GM12865 (cell line): ENCODE results near the gene COG2.
"Not testable (repeated sequence)": the region's sequence is repeated elsewhere in the genome, so short reads cannot be mapped to it uniquely, and the experiment has no call there.

Experiments
- DNase-seq: peaks from one replicate; pipeline ENCODE4 v3.0.0; 2010; ENCODE audit warnings: low read depth
- H3K4me3 ChIP-seq: 2 replicates; pipeline ENCODE4 v1.5.1; 2011; ENCODE audit warnings: mild to moderate bottlenecking, low read depth, low read length, control low read depth
- TF ChIP-seq, protein P1 (sequence below): IDR thresholded peaks from 2 replicates; pipeline ENCODE4 v1.5.1; 2011; ENCODE audit warnings: low read length, control low read depth, low read depth, inconsistent platforms; ENCODE audit not compliant: insufficient read depth; ENCODE audit errors: missing control alignments

Gene COG2

DNA sequence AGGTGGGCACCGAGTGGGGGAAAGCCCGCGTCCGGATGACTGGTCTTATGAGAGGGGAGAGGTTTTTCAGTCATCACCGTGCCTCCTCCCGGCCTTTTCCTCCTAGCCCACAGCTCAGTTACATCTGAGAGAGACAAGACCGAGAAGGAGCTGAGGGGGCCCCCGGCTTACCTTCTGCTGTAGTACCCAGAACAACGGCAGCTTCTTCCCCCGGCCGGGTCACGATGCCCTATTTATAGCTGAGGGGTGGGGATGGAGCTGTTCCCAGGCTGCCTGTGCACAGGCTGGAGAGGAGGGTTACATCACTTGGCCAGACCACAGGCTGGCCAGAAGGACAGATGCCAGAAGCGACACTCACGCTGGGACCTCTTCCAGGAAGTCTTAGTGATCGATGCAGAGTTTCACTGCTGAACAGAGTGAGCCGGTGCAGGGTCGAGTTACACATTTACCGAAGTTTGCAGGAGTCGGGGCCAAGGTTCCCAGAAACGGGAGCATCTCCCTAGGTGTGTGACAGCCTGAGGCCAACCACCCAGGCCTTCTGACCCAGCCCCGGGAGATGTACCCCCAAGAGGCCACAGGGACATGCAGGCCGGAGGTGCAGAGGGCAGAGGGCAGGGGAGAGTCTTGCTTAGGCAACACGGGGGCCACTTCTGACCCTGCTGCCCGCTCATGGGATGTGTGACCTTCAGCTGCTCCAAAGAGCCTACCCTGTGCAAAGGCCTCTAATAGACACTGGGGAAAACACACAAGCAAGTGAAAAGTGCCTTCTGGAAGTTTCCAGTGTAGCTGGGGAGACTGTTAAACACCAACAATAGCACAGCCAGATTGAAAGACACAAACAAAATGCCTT, 71.9 kb downstream of the COG2 start, which contains the start of gene AGT:
Gene AGT (minus strand): TSS at position 208 of the 850 bp plus-strand sequence. CDS start 3,299 bp downstream, outside the sequence.
- TF ChIP-seq, protein P1, sequence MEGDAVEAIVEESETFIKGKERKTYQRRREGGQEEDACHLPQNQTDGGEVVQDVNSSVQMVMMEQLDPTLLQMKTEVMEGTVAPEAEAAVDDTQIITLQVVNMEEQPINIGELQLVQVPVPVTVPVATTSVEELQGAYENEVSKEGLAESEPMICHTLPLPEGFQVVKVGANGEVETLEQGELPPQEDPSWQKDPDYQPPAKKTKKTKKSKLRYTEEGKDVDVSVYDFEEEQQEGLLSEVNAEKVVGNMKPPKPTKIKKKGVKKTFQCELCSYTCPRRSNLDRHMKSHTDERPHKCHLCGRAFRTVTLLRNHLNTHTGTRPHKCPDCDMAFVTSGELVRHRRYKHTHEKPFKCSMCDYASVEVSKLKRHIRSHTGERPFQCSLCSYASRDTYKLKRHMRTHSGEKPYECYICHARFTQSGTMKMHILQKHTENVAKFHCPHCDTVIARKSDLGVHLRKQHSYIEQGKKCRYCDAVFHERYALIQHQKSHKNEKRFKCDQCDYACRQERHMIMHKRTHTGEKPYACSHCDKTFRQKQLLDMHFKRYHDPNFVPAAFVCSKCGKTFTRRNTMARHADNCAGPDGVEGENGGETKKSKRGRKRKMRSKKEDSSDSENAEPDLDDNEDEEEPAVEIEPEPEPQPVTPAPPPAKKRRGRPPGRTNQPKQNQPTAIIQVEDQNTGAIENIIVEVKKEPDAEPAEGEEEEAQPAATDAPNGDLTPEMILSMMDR, result no peak
- no peak for DNase-seq
- H3K4me3 ChIP-seq, result no peak within 1 kb of the TSS

GRCh38 chr1:230715510-230715909, 73.2 kb downstream of the COG2 start:
- TF ChIP-seq, protein P1, result no peak
- DNase-seq, result no peak
- no peak overlapping the region for H3K4me3 ChIP-seq

DNA sequence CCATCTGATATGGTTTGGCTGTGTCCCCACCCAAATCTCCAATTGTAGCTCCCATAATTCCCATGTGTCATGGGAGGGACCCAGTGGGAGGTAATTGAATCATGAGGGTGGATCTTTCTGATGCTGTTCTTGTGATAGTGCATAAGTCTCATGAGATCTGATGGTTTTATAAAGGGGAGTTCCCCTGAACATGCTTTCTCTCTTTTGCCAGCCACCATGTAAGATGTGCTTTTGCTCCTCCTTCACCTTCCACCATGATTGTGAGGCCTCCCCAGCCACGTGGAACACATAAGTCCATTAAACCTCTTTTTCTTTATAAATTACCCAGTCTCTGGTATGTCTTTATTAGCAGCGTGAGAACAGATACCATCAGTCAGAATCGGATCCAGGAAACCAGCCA, 74.2 kb downstream of the COG2 start:
- not testable (repeated sequence) for DNase-seq, H3K4me3 ChIP-seq

DNA sequence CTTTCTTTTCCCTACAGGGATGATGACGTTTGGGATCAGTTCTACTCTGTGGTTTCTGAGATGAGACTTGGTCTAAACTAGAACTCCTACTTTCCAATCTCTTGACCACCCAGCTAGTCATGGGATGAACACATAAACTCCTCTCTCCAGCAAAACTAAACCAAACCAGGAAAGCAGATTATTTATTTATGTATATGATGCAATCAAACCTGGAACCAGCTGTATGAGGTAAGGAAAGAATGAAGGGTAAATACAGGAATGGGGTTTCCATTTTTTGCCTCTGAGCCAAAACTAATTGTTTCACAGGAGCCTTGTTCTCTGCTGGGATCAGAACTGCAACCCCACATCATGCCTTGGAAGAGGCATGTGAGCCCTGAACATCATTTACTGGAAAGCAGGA, 75.0 kb downstream of the COG2 start:
- TF ChIP-seq, protein P1, result no peak
- no peak for DNase-seq
- H3K4me3 ChIP-seq, result no peak overlapping the region

GRCh38 chr1:230721849-230722522, 79.7 kb downstream of the COG2 start:
- DNase-seq, H3K4me3 ChIP-seq: not testable (repeated sequence)

DNA sequence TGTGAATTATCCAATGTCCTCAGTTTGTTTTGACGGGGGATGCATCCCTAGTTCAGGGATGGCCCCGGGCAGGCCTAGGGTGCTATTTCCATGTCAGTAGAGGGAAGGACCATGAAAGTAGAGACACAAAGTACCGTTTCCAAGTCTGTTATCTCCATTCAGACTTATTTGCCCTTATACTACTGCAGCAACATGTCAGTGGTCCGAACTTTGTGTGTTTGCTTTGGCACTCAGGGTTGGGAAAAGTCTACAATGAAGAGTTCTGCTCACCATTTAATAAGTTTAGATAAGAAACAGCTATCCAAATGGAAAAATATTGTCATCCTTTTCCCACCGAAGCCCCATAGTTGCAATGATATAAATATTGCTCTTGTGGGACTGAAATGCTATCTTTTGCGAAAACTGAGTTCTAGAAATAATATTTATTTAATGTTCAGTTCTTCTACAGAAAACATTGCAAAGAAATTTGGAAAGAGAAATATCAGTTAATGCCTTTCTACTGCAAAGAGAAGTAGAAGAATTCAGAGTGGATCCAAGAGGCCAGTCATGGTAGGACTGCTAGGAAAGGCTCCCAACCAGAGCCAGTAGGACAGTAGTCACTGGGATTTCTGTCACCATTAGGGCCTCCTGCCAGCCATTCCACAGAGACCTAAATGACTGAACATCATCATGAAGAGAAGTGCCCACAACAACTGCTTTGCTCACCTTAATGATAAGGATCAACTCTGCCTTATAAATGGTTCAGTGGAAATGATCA, 83.2 kb downstream of the COG2 start:
- TF ChIP-seq, protein P1, result no peak
- no peak for DNase-seq
- no peak overlapping the region for H3K4me3 ChIP-seq

DNA sequence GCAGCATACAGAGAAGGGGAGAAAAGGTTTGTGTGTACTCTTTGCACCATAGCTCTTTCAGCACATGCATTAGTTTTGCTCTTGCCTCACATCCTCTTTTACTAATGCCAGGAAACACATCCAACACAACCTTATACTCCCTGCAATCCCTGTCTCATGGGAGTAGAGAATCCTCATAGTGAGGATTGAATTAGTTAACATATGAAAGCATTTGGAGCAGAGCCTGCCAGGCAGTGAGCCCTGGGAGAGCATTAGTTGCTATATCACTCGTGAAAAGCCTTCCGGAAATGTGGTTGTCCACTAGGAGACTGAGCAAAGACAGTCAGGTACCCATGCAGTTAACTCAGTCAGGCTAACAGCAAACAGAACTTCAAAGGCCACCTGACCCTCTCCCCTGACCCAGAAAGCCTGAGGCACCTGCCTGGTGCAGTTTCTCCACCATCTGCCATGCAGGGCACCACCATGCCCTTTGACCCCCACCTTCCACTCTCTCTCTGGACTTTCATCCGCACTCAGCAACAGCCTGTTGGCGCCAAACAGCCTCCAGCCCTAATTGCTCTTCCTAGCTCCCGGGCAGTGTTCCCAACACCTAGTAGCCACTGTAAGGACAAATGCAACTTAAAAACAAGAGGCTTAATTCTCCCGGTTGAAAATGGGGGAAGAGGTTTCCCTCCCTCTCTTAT, 86.6 kb downstream of the COG2 start:
- DNase-seq, result no peak
- TF ChIP-seq, protein P1, result no peak
- H3K4me3 ChIP-seq, result no peak overlapping the region
